OCI-LY1 (cell line): ENCODE data around the gene ZFYVE27.

Source experiments
- EZH2 ChIP-seq: fragments of 200-600 bp; sonication (generic), shearing (Covaris generic); IDR thresholded peaks from 2 replicates; pipeline ENCODE4 v1.8.0; 2017; ENCODE audit warnings: borderline replicate concordance, mixed run types, mild to moderate bottlenecking, antibody characterized with exemption, low read length, moderate library complexity, mixed read lengths
- TF ChIP-seq, protein P1 (sequence below): fragments of 200-600 bp; sonication (generic), shearing (Covaris generic); IDR thresholded peaks from 2 replicates; pipeline ENCODE4 v1.5.1; 2017; ENCODE audit warnings: mild to moderate bottlenecking, antibody characterized with exemption, low read length, moderate library complexity, mixed read lengths

DNA sequence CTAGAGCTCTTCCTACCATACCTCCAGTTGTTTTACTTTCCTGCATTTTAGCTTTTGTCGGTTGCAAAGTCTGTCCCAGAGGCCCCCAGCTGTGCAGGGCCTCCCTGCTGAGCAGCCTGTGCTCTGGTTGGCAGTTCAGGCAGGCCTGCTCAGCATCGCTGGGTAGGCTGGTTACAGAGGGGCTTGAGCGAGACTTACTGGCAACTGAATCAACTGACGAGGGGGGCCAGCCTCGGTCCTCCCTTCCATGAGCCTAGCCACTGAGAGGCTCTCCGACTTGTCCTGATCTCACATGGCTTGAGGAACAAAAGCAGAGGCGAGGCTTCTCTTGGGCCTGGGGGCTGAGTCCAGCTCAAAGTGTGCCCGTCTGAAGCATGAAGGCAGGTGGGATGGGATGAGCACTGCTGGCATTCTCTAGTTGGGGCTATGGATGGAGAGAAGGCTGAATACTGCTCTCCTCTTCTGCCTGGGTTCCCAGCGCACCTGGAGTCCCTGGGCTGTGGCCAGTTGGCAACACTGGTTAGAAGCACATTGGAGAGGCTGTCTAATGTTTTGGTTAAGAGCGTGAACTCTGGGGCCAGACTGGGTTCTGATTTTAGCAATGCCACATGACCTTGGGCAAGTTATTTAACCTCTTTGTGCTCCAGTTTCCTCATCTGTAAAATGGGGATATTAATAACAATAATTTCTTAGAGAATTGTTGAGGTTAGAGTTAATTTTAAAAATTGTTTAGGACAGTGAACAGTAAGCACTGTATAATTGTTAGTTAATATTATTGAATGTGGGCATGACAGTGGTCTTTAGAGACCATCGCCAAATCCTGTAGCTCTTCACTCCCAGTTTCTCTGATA is 41.7 kb downstream of the ZFYVE27 start:
- TF ChIP-seq, protein P1, sequence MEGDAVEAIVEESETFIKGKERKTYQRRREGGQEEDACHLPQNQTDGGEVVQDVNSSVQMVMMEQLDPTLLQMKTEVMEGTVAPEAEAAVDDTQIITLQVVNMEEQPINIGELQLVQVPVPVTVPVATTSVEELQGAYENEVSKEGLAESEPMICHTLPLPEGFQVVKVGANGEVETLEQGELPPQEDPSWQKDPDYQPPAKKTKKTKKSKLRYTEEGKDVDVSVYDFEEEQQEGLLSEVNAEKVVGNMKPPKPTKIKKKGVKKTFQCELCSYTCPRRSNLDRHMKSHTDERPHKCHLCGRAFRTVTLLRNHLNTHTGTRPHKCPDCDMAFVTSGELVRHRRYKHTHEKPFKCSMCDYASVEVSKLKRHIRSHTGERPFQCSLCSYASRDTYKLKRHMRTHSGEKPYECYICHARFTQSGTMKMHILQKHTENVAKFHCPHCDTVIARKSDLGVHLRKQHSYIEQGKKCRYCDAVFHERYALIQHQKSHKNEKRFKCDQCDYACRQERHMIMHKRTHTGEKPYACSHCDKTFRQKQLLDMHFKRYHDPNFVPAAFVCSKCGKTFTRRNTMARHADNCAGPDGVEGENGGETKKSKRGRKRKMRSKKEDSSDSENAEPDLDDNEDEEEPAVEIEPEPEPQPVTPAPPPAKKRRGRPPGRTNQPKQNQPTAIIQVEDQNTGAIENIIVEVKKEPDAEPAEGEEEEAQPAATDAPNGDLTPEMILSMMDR: no peak
- no peak for TF ChIP-seq EZH2
